GM12878 (cell line): Measurements from ENCODE around the gene GCDH. TPM values are rescaled to one million over a fixed set of nuclear protein-coding genes. Genes with fewer than 3 reads are reported as not detected.

ENCODE experiments used
- ATAC-seq: fragments of 200-7000 bp; cut with Tn5 transposase; 3 replicates; pipeline ENCODE4 v1.9.1; 2020; ENCODE audit warnings: mild to moderate bottlenecking, moderate library complexity
- BruUV-seq: library from RNA; stranded (reverse); fragments of 400-500 nt; replicated peaks from 2 replicates; lab custom pipeline; 2021; lab: Mats Ljungman, UMichigan
- CTCF ChIA-PET: fragments of 300-600 bp; sonication (Branson Sonifier 250); formaldehyde crosslinking; extraction: SDS; loops from one replicate; lab custom pipeline; 2021; ENCODE audit warnings: inconsistent platforms; lab: Yijun Ruan, JAX
- POLR2A ChIA-PET: fragments of 350-600 bp; formaldehyde crosslinking; extraction: SDS; loops from one replicate; lab custom pipeline; 2021; ENCODE audit warnings: inconsistent platforms; lab: Charles Lee
- RAD21 ChIA-PET: fragments of 300-600 bp; sonication (Branson Sonifier 250); formaldehyde crosslinking; loops from one replicate; lab custom pipeline; 2023; ENCODE audit warnings: antibody characterized with exemption; ENCODE audit not compliant: unreplicated experiment; lab: Charles Lee
- SMC1A ChIA-PET: fragments of 300-600 bp; sonication (Branson Sonifier 250); formaldehyde crosslinking; loops from one replicate; lab custom pipeline; 2023; ENCODE audit not compliant: unreplicated experiment, uncharacterized antibody; lab: Charles Lee
- DNase-seq: peaks from one replicate; pipeline ENCODE4 v3.0.0-alpha.2; 2011; ENCODE audit warnings: low read depth, low spot score
- FAIRE-seq: peaks from 3 replicates; lab custom pipeline; 2011; peaks lifted over from hg19 to GRCh38; lab: Jason Lieb, UNC
- H2AFZ ChIP-seq: 2 replicates; pipeline ENCODE4 v1.6.0; 2011; ENCODE audit warnings: low read depth, low read length, control low read depth; ENCODE audit not compliant: control insufficient read depth
- H3K27ac ChIP-seq: 2 replicates; pipeline ENCODE4 v1.5.1; 2011; ENCODE audit warnings: control low read depth; ENCODE audit not compliant: control insufficient read depth, insufficient read depth
- H3K27me3 ChIP-seq, 2 experiments: replicated peaks in 1 of 2; 2 replicates each; pipeline versions ENCODE4 v1.6.0 to v1.6.1; 2011; ENCODE audit warnings: low read length in 1 of 2; ENCODE audit not compliant: control insufficient read depth in 2 of 2, insufficient read depth in 2 of 2
- H3K36me3 ChIP-seq, 2 experiments: 2 replicates each; pipeline ENCODE4 v1.5.1; 2011; ENCODE audit warnings: low read length in 1 of 2; ENCODE audit not compliant: control insufficient read depth in 2 of 2, insufficient read depth in 2 of 2
- H3K4me1 ChIP-seq: 2 replicates; pipeline ENCODE4 v1.6.1; 2011; ENCODE audit warnings: mild to moderate bottlenecking, low read length, moderate library complexity, mixed read lengths; ENCODE audit not compliant: control insufficient read depth, insufficient read depth
- H3K4me2 ChIP-seq: 2 replicates; pipeline ENCODE4 v1.6.0; 2011; ENCODE audit warnings: control low read depth; ENCODE audit not compliant: control insufficient read depth, insufficient read depth
- H3K4me3 ChIP-seq: fragments of 200-600 bp; sonication (generic); 2 replicates; pipeline ENCODE4 v1.5.1; 2016
- H3K79me2 ChIP-seq: 2 replicates; pipeline ENCODE4 v1.6.0; 2011; ENCODE audit warnings: low read length; ENCODE audit not compliant: control insufficient read depth, insufficient read depth
- H3K9ac ChIP-seq: 2 replicates; pipeline ENCODE4 v1.8.0; 2011; ENCODE audit warnings: low read length, control low read depth, mixed read lengths; ENCODE audit not compliant: control insufficient read depth, insufficient read depth
- H3K9me3 ChIP-seq: replicated peaks from 3 replicates; pipeline ENCODE4 v1.5.1; 2011; ENCODE audit warnings: mild to moderate bottlenecking, low read length; ENCODE audit not compliant: control insufficient read depth, insufficient read depth
- H4K20me1 ChIP-seq: 2 replicates; pipeline ENCODE4 v1.6.0; 2011; ENCODE audit not compliant: control insufficient read depth, insufficient read depth
- CBFB ChIP-seq: IDR thresholded peaks from 2 replicates; pipeline ENCODE4 v1.6.1; 2016; ENCODE audit warnings: antibody characterized with exemption, low read depth
- CTCF ChIP-seq, 3 experiments: IDR thresholded peaks in 2 of 3; conservative IDR thresholded peaks in 1 of 3; 2 replicates each; pipeline ENCODE4 v1.5.1; 2011; ENCODE audit warnings: low read depth in 3 of 3, low read length in 3 of 3, mild to moderate bottlenecking in 3 of 3, control low read depth in 2 of 3, moderate library complexity in 2 of 3, inconsistent platforms in 1 of 3, mixed read lengths in 1 of 3; ENCODE audit not compliant: control insufficient read depth in 2 of 3, insufficient read depth in 1 of 3; ENCODE audit errors: extremely low read depth in 1 of 3
- EP300 ChIP-seq, 2 experiments: fragments of 150-350 bp in 1 of 2; IDR thresholded peaks; 2 replicates each; pipeline ENCODE4 v1.6.1; 2011 to 2012; ENCODE audit warnings: low read depth in 2 of 2, low read length in 2 of 2, borderline replicate concordance in 1 of 2, improper control_type of control experiment in 1 of 2, inconsistent platforms in 1 of 2; ENCODE audit not compliant: control insufficient read depth in 1 of 2
- RAD21 ChIP-seq: IDR thresholded peaks from 2 replicates; pipeline ENCODE4 v1.6.1; 2011; ENCODE audit warnings: mild to moderate bottlenecking, low read depth, low read length, moderate library complexity; ENCODE audit not compliant: insufficient read depth
- YBX1 ChIP-seq: fragments of 450-650 bp; IDR thresholded peaks from 2 replicates; pipeline ENCODE4 v1.6.1; 2016; ENCODE audit warnings: antibody characterized with exemption
- ZNF384 ChIP-seq: IDR thresholded peaks from 2 replicates; pipeline ENCODE4 v1.6.1; 2012; ENCODE audit warnings: low read depth, mild to moderate bottlenecking, low read length, improper control_type of control experiment, borderline replicate concordance
- WGBS: methylation state at CpG from one replicate; pipeline ENCODE4 v1.1.6; 2016; ENCODE audit warnings: low lambda C conversion rate; ENCODE audit not compliant: insufficient replicate concordance, insufficient coverage; ENCODE audit errors: missing lambda C conversion rate; 5-methylcytosine and 5-hydroxymethylcytosine counted together
- in situ Hi-C: fragments of 300-500 bp; cut with MboI; formaldehyde crosslinking; loops from 9 replicates; pipeline ENCODE4 v1.14.3; 2018; ENCODE audit warnings: mixed read lengths
- intact Hi-C: fragments of 100-400 bp; cut with micrococcal nuclease; formaldehyde crosslinking; loops from one replicate; pipeline ENCODE4 v1.14.2; 2022; ENCODE audit not compliant: unreplicated experiment
- polyA plus RNA-seq, 11 experiments: library from polyadenylated mRNA; depleted of rRNA in 4 of 11; unstranded in 6 of 11; stranded (reverse) in 5 of 11; fragments of >200 nt; fragmentation: Nextera tagmentation in 4 of 11; fragmentation: Illumina TruSeq in 1 of 11; extraction: Ambion mirVana in 4 of 11; extraction: Trizol in 1 of 11; gene quantifications; 1 replicate in 1 of 11; 2 replicates in 10 of 11; pipeline versions ENCODE4 v1.2.1 to v1.2.3, GENCODE V29; 2011 to 2016; ENCODE audit warnings: inconsistent platforms in 2 of 11, missing spikeins in 2 of 11, low read depth in 1 of 11
- total RNA-seq, 4 experiments: library from RNA; depleted of rRNA in 3 of 4; stranded (reverse); fragments of >200 nt in 3 of 4; fragmentation: Illumina TruSeq in 1 of 4; extraction: Trizol in 1 of 4; gene quantifications; 2 replicates each; pipeline versions ENCODE4 v1.2.1 to v1.2.3, GENCODE V29; 2013 to 2021

Gene GCDH
- total and polyA plus RNA-seq, 10 of the 15 experiments (the other 5 are each of a cell fraction or from before 2014, with no cell fraction given), result 4.2 to 69.4 (median 39.7) TPM

- 99% methylated on average over 18 of the region's 19 CpGs for WGBS
- POLR2A ChIA-PET, result interaction anchor here (0.9 kb wide), 1 partner anchor 10 kb away, joined by 3 read pairs; no protein-coding TSS in a partner anchor
- H4K20me1 ChIP-seq, result no peaks in the 10 kb centered on the region; the same call in 1 of the 2 replicates
- FAIRE-seq (no peak), DNase-seq (no peak), ATAC-seq (no peak)
- no peak overlapping the region for H3K4me3 ChIP-seq
- H3K36me3 ChIP-seq, result peaks cover 10 to 23% of the 10 kb centered on the region in 2 experiments; a peak in 3 of 4 replicates
- H3K27ac ChIP-seq, result no peak overlapping the region
- CTCF ChIA-PET, result interaction anchor here (1.0 to 2.3 kb wide), 4 partner anchors 15 to 173 kb away, joined by 3 to 11 read pairs (median 6); no protein-coding TSS in a partner anchor
- intact Hi-C loops (no loop called here), in situ Hi-C loops (no loop called here)
- no peaks in the 10 kb centered on the region for H3K9me3 ChIP-seq
- no peak for TF ChIP-seq CBFB
- TF ChIP-seq YBX1, result no peak
- no peak for TF ChIP-seq EP300 (IDR thresholded peaks at IDR 0.05; ENCODE audit: borderline replicate concordance in 1 of 2, control insufficient read depth in 1 of 2, low read depth in 2 of 2, low read length in 2 of 2)
- no peak for TF ChIP-seq RAD21
- no peak for TF ChIP-seq ZNF384
- TF ChIP-seq CTCF (IDR thresholded peaks at IDR 0.05 in 2 of 3, conservative IDR thresholded peaks at IDR 0.05 in 1 of 3; ENCODE audit: control insufficient read depth in 2 of 3, extremely low read depth in 1 of 3, insufficient read depth in 1 of 3, low read depth in 3 of 3, low read length in 3 of 3), result no peak
- no TSS peak for BruUV-seq
- no peak overlapping the region for H3K4me2 ChIP-seq
- H2AFZ ChIP-seq, result no peak overlapping the region
- H3K27me3 ChIP-seq, result no peaks in the 10 kb centered on the region
- H3K9ac ChIP-seq, result no peak overlapping the region
- H3K79me2 ChIP-seq, result peaks cover 32% of the 10 kb centered on the region
- RAD21 ChIA-PET, result interaction anchor here (1.6 kb wide), 1 partner anchor 10 kb away, joined by 6 read pairs; the partner anchor contains the start of gene SYCE2
- H3K4me1 ChIP-seq, result no peaks in the 10 kb centered on the region
- SMC1A ChIA-PET, result interaction anchor here (1.2 to 3.2 kb wide), 2 partner anchors 10 to 83 kb away, joined by 3 to 14 read pairs; partner anchors contain the start of gene SYCE2
These were observed 39.2 kb downstream of the GCDH start for GRCh38 chr19:12930002-12930645.
